ENCODE results near the gene KIAA0930. TPM values are rescaled to one million over a fixed set of nuclear protein-coding genes. Genes with fewer than 3 reads are reported as not detected.

KIAA0930 gene
- polyA plus RNA-seq, 5 donors: 13.2 to 19.6 (median 16.8) TPM

DNA sequence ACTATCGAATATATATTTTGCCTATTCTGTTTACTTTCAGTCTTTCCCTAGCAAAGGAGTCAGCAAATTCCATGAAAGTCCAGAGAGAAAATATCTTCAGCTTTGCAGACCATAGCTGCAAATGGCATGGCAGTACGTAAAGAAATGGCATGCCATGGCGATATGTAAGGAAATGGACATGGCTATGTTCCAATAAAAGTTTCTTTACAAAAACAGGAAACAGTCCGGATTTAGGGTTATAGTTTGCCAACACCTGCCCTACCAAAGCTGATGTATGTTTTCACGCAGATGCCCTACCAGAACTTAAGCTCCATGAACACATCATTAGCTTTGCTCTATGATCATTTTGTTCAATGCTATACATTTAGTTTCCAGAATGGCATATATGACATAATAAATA lies 19.5 kb downstream of the KIAA0930 start:
- DNase-seq: no peak

DNA sequence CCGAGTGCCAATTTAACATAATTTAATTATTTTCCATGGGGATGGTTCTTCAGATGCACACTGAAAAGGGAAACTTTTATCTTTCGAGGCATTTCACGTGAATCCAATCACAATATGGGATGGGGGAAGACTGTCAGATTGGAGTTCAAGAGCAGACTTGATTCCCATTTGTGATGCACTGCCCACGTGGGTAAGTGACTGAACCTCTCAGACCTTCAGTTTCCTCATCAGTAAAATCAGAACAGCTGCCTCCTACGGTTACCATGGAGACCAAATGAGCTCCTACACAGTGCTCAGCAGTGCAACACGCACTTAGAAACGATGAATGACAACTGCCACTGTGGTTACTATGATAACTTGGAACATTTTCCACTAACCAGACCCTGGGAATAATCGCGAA lies 21.7 kb downstream of the KIAA0930 start:
- no peak for DNase-seq

- DNase-seq: no peak
These were observed 22.9 kb downstream of the KIAA0930 start for GRCh38 chr22:45217806-45218205.

DNA sequence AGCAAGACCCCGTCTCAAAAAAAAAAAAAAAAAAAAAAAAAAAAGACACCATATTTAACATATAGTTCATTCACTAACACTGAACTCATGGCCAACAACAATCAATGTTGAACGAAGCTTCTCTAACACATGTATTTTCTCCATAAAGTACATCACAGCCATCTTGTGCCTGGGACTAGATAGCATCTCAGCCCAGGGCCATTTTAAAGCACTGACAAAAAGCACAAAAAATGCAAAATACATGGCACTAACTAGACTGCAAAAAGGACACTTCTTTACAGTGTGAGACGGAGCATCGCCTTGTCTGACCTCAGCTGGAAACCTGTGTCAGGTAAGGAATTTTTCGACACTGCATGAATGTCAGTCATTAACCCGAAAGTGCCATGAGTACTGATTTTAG lies 23.3 kb downstream of the KIAA0930 start:
- no peak for DNase-seq

DNA sequence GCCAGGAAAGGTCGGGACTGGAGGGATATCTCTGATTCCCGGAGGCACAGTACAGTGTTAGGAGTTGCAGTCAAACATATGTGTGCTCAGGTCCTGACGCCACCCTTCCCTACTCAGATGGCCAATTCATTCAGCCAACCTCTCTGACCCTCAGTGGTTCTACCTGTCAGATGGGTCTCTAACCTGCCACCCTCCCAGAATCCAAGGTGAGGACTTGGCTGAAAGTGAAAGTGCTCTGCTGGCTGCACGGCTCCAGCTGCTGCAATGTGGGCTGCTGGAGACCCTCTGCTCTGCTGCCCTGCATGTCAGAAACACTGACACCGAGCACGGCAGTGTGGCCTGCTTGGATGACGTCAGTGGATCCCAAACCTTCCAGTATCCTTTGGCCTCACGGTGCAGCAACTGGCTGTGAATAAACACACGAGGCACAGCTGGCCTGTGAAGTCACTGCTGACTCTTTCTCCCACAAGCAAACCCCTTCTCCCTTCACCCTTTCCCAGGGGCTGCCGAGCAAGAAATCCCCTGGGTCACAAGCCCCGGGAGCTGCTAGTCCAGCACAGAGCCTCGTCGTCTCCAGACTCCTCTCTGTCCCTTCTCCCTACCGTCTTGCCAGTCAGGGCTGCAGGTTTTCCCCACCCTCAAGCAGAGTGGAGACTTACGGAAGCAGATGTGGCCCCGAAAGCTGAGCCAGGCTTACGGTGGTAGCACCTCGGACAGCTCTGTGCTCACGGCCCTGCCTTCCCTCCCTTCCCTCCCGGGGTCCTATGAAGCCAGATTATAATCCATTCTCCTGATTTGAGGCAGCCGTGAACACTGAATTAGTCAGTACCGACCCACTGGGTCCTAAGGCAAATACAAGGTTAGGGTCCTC lies 24.3 kb downstream of the KIAA0930 start:
- DNase-seq: peak; percentile 19 to 38

DNA sequence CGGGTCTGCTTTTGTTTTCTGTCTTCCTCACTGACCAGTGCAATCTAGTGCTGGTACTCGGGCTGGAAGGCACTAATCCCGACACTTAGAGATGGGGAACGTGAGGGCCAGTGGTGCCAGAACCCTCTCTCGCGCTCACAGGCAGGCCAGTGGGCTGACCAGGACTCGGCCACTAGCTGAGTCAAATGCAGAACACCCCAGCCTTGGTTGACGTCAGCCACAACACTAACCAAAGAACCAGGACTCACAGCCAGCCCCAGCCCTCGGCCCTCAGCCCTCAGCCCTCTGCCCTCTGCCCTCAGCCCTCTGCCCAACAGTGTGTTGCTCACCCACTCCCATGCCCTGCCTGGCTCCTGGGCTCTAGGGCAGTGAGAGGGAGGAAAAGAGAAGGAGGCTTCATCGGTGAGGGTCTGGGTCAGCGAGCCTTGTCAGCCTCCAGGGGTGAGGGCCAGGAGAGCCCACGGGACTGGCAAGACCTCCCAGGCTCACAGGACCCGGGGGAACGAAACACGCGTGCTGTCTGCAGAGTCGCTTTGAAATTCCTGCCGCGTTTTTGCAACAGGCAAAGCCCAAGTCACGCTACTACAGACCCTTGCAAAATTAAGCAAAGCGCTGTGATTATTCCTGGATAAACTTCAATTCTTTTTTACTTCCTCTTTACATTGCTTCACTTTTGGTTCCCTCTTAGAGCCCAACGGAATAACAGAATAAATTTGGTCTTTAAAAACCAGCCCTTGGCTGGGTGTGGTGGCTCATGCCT lies 27.5 kb downstream of the KIAA0930 start:
- DNase-seq: no peak

- DNase-seq: peak; percentile 16 to 34
These were observed 28.4 kb downstream of the KIAA0930 start for GRCh38 chr22:45212306-45212709.

DNA sequence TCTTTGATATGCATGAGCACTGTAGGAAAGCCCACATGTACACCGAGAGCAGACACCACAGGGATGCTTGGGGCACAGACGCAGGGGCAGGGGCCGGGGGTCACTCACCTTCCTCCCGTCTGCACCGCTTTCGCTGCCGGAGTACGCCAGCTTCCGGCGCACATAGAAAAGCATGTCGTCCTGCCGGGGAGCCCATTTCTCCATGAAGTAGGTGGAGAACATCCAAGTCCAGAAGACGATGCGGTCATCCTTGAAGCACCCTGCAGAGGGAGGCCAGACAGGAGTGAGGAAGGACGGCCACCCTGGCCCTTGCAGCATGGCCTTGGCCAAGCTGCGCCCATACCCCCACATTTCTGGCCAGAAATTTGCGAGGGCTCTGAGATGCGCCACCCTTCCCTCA lies 28.8 kb downstream of the KIAA0930 start:
- DNase-seq: no peak

- DNase-seq: no peak
These were observed 29.3 kb downstream of the KIAA0930 start for GRCh38 chr22:45211435-45211834.

DNA sequence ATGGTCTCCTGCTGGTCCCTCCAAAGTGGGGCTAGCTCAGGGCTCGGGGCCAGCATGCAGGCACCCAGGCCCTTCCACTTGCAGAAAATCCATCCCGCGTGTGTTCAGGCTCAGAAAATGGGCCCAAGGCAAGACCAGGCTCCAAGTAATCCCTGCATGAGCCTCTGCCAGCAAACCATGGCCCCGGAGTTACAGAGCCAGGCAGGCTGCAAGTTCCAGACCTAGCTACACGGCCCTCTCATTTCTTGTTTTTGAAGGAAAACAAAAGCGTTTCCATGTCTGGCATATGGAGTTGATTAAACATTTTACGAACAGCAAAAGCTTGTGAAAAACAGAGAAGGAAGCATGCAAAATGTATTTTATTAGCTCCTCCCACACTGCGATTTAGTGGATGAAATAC lies 29.7 kb downstream of the KIAA0930 start:
- no peak for DNase-seq

DNA sequence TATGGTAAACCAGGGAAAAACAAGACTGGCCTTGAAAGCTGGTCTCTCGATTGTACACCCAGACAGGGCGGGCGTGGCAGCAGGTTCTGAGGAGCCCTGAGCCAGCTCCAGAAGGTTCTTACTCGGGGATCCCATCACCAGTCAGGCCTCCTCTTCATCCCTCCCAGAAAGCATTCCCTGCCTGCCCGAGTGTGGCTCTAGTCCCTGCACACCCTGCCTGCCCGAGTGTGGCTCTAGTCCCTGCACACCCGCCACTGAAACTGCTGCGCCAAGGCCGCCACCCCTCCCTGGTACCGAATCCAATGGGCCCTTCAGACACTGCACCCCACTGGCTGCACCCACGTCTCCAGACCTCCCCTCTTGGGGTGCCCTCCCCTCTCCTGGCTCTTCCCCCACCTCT lies 30.1 kb downstream of the KIAA0930 start:
- no peak for DNase-seq

DNA sequence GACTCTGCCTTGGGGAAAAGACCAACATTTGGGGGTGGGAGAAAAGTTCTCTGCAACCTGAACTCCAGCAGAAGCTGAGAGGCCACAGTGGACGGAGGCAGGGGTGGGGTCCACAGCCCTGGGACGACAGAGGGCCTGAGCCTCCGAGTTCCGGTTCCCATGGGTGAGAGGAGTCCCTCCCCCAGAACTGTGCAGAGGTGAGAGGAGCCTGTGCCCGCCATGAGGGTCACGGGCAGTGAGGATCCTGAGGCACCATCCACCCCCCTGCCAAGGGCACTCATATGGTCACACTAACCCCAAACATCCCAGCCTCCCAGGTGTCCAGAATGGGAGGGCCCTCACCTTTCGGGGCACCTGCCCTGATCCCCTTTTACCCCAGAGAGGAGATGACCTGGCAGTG lies 30.5 kb downstream of the KIAA0930 start:
- no peak for DNase-seq

DNA sequence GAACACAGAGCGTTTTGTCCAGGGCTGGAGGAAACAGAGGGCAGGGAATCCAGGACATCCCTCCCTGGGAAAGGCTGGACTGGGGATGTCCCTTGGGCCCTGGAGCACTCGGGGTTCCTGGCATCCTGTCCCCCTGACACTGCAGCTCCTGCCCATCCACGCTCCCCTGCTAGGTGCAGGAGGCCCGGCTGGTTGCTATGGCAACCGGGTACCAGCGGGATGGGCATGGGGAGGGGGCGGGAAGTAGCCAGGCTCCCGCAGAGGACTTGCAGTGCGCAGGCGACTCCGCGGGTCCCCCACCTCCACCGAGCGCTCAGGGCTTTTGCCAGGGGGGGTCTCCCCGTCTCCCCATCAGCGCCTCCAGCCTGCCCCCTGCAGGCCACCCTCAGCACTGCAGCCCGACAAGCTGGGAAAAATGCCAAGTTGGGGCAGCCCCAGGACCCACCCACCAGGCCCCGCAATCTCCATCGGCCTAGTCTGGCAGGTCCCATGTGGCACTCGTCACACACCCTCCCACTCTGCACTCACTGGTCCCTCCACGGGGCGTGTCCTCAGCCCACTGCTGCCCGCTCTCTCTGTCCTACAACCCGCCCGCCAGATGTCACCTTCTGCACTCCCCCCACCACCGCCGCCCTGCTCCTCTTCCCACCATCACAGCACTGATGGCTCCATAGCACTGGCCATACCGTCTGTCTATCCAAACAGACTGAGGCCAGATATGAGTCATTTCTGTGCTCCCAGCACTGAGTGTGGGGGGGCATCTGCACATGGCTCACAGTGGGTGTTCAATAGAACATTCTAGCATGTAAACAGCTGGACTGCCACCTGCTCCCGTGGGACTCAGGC lies 31.5 kb downstream of the KIAA0930 start:
- DNase-seq: no peak

DNA sequence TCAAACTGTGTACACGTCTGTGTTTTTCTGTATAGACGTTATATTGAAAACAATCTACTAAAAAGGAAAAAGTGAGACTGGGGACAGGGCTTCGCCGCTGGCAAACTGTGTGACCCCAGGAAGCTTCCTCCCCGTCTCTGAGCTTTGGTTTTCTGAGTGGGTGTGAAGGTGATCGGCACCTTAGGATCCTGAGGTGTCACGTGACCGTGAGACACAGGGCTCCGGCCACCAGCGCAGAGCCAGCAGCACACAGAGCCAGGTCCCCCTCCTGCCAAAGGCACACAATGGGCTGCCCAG lies 32.0 kb downstream of the KIAA0930 start:
- no peak for DNase-seq

DNA sequence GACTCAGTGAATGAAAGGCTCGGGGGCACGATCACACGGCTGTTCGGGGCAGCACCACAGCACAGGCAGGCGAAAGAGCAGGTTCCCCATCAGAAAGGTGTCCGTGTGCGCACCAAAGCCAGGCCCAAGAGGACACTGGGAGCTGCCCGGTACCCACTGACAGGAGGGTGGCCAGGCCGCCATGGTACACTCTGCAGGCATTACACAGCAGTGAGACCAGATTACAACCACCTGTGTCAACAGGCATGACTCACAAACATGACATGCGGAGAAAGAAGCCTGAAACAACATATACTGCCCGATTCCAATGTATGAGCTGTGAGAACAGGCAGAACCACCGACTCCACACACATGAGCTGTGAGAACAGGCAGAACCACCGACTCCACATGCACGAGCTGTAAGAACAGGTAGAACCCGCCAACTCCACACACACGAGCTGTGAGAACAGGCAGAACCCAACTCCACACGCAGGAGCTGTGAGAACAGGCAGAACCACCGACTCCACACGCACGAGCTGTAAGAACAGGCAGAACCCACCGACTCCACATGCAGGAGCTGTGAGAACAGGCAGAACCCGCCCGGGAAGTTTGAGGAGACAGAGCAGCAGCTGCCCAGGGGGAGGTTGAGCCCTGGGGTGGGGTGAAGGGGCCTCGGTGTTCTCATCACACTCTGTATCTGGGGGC lies 32.6 kb downstream of the KIAA0930 start:
- DNase-seq: no peak

- no peak for DNase-seq
These were observed 33.2 kb downstream of the KIAA0930 start for GRCh38 chr22:45207533-45207932.

DNA sequence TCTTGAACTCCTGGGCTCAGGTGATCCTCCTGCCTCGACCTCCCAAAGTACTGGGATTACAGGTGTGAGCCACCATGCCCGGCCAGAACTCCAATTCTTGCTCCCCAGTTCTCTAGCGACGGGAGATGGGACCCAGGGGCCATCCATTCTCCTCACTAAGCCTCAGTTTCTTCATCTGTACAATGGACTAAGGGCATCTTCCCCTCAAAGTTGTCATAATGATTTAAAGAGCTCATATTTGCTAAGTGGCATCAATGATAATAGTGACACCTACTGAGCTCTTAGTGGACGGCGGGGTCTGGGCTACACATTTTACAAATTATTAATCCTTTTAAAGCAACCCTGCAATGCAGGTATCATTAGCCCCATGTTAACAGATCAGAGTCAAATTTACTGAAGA lies 34.5 kb downstream of the KIAA0930 start:
- DNase-seq: no peak

- no peak for DNase-seq
These were observed 35.3 kb downstream of the KIAA0930 start for GRCh38 chr22:45205276-45205925.

GRCh38 chr22:45204819-45205218 lies 35.9 kb downstream of the KIAA0930 start:
- DNase-seq: no peak

GRCh38 chr22:45204241-45204640 lies 36.5 kb downstream of the KIAA0930 start:
- no peak for DNase-seq

Data from right lung (tissue), 5 donors.